PC-9 (cell line): Measurements from ENCODE around the gene SH3BP5L.

Experiments used
- CTCF ChIP-seq: fragments of 200-600 bp; sonication (generic); conservative IDR thresholded peaks from 2 replicates; pipeline ENCODE4 v1.6.1; 2017; ENCODE audit warnings: mixed run types, antibody characterized with exemption, mild to moderate bottlenecking, moderate library complexity
- EZH2 ChIP-seq: fragments of 200-600 bp; sonication (generic); IDR thresholded peaks from 2 replicates; pipeline ENCODE4 v1.8.0; 2017; ENCODE audit warnings: antibody characterized with exemption, low read depth

- TF ChIP-seq CTCF (no peak), EZH2 (no peak)
These were observed 21.7 kb upstream of the SH3BP5L start for GRCh38 chr1:248847181-248847955.
